GM12873 (cell line): ENCODE measurements around the gene EPHB6.

Experiments
- TF ChIP-seq, protein P1 (sequence below): IDR thresholded peaks from 2 replicates; pipeline ENCODE4 v1.5.1; 2012; ENCODE audit warnings: low read depth, mild to moderate bottlenecking, moderate library complexity, low read length, control low read depth; ENCODE audit not compliant: insufficient read depth; ENCODE audit errors: missing control alignments

EPHB6 gene

DNA sequence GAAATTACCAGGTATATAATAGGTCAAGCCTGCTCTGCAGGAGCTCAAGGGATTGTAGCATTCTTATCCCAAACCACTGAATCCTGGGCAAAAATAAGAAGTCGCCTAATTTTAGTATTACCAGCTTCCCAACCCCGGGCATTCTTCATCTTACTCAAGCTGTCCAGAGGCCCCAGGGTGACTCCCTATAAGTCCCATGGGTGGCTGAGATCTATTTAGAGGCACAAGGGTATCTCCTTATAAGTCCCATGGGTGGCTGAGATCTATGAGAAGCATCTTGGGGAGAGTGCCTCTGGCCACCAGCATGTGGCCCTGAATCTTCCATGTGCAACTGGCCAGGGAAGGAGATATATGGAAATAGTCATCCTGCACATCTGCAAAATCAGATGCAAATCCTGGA, 45.2 kb upstream of the EPHB6 start:
- TF ChIP-seq, protein P1, sequence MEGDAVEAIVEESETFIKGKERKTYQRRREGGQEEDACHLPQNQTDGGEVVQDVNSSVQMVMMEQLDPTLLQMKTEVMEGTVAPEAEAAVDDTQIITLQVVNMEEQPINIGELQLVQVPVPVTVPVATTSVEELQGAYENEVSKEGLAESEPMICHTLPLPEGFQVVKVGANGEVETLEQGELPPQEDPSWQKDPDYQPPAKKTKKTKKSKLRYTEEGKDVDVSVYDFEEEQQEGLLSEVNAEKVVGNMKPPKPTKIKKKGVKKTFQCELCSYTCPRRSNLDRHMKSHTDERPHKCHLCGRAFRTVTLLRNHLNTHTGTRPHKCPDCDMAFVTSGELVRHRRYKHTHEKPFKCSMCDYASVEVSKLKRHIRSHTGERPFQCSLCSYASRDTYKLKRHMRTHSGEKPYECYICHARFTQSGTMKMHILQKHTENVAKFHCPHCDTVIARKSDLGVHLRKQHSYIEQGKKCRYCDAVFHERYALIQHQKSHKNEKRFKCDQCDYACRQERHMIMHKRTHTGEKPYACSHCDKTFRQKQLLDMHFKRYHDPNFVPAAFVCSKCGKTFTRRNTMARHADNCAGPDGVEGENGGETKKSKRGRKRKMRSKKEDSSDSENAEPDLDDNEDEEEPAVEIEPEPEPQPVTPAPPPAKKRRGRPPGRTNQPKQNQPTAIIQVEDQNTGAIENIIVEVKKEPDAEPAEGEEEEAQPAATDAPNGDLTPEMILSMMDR: no peak

DNA sequence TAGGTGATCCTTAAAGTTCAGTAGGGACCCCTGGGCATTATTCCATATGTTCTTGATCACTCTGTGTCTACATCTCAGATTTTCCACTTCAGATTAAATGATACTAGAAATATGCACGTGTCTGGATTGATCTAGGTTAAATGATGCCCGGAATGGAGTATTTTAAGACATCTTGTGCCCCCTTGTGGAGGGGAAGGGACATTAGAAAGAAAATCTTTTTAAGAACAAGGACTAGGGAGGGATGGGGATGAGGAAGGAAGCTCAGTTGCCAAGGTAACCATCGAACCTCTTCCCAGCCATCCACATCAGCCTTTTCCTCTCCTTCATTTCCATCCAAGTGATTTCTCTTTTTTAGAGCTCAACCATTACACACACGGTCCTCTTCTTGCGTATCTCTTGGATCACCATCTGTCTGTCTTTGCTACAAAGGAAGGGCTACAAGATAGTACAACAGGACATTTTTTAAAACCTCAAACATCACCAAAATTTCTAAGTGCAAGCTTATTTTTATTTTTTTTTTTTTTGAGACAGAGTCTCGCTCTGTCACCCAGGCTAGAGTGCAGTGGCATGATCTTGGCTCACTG, 43.6 kb upstream of the EPHB6 start:
- TF ChIP-seq, protein P1: peak; percentile 63

DNA sequence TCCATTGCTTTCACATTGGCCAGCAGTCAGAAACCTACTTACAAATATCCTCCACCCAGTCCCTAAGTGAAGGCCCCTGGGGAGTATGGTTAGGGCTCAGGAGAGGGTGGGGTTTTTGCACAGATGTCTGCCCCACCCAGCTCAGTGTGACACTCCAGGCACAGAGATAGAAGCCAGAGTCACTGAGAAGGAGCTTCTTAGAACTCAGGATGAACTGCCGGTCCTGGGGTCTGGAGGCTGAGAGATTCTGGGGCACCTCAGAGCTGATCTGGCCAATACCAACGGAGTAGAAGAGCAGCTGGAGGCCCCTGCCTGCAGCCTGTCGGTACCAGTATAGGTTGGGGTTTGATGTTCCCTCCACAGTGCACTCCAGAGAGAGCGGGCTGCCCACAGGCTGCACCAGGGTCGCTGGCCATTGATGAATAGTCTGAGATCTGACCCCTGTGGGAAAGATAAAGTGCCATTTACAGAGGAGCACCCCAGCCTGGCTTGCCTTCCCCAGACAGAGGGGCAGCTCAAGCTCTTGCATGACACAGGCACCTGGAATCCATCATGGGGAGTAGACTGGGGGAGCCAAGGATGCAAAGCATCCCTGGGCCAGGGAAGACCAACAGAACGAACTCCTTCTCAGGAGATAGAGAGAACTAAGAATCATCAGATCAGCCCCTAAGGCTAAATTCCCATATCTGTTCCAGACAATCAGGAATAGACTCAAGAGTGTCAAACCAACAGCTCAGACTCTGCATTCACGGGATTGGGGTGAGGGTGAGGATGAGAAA, 42.2 kb upstream of the EPHB6 start:
- TF ChIP-seq, protein P1: no peak

DNA sequence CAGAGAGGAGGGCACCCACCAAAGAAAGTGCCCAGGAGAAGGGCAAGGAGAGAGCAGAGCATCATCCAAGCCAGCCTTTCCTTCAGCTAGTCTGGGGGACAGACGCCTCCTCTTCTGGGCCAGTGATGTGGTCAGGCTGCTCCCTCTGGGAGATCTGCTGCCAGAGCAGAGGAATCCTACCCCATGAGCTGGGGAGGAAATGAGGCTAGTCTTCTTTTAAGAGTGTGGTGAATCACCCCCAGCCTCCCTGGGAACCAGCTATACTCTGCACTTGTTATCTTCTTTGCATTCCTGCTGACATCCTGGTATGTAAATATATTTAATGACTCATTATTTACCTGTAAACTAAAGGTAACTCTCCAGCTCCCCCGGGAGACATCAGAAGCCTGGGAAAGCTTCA, 41.6 kb upstream of the EPHB6 start:
- TF ChIP-seq, protein P1: no peak

DNA sequence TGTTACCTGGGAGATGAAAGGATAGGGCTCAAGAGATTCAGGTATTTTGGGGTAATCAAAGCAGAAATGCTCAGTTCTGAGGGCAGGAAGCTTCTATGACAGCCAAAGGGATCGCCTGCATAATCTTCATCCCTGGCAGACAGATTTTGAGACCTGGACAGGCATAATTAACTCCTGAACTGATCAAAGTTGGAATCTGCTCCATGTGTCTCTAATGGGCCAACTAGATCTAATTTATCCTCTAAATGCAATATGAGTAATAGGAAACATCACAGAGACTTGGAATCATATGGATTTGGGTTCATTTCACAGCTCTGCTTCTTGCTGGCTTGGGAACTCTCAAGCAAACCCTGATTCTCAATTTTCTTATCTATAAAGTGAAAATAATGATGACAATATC, 41.2 kb upstream of the EPHB6 start:
- TF ChIP-seq, protein P1: no peak

DNA sequence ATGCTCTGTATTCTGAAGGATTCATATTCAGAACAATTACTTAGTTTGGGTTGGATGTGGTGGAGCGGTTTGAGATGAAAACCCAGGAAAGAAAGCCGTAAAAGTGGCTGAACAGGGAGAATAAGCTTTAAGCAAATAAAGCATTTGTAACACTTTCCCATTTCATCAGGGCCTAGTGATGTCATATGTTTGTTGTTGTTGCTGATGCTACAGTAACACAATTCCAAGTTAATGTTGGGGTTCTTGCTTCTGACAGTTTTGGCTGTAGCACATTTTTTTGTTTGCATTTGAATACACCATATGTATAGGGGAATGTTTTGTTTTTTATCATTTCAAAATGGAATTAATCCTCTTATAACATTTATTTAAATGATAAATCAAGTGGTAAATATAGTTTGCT, 40.4 kb upstream of the EPHB6 start:
- TF ChIP-seq, protein P1: no peak

DNA sequence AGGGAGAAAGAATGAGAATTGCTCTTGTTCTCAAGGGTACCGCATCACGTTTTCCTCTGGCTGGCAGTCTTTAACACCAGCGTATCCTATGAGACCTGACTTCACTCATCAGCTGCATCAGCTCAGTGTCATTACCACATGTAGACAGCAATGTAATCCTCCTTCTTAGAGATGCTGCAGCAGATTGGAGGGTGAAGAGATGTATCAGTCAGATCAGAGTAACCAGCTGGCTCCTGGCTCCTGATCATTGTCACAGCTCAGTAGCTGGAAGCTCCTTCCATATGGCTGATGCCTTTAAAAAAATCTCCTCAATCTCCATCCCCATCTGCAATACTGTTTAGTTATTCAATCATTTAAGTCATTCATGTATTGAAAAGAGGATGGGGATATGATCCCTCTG, 39.7 kb upstream of the EPHB6 start:
- TF ChIP-seq, protein P1: no peak
